Testis (tissue), 2 donors: Measurements from ENCODE around the gene ARHGAP22.

Experiments
- POLR2A ChIP-seq: fragments of 450-650 bp; IDR thresholded peaks from one replicate; pipeline ENCODE4 v1.6.1; 2017; ENCODE audit warnings: antibody characterized with exemption, mild to moderate bottlenecking, moderate library complexity
- TF ChIP-seq, protein P1 (sequence below), 3 experiments: fragments of 450-650 bp in 2 of 3; fragments of 200-600 bp in 1 of 3; sonication (generic) in 1 of 3; IDR thresholded peaks; one replicate each; pipeline ENCODE4 v1.5.1; 2016 to 2019; ENCODE audit warnings: antibody characterized with exemption in 3 of 3, mild to moderate bottlenecking in 2 of 3, moderate library complexity in 1 of 3

GRCh38 chr10:48446785-48447184 is 158.1 kb downstream of the ARHGAP22 start:
- no peak for TF ChIP-seq POLR2A
- TF ChIP-seq, protein P1, sequence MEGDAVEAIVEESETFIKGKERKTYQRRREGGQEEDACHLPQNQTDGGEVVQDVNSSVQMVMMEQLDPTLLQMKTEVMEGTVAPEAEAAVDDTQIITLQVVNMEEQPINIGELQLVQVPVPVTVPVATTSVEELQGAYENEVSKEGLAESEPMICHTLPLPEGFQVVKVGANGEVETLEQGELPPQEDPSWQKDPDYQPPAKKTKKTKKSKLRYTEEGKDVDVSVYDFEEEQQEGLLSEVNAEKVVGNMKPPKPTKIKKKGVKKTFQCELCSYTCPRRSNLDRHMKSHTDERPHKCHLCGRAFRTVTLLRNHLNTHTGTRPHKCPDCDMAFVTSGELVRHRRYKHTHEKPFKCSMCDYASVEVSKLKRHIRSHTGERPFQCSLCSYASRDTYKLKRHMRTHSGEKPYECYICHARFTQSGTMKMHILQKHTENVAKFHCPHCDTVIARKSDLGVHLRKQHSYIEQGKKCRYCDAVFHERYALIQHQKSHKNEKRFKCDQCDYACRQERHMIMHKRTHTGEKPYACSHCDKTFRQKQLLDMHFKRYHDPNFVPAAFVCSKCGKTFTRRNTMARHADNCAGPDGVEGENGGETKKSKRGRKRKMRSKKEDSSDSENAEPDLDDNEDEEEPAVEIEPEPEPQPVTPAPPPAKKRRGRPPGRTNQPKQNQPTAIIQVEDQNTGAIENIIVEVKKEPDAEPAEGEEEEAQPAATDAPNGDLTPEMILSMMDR (IDR thresholded peaks at IDR 0.05), result no peak
